SH-SY5Y (cell line): Measurements from ENCODE around the gene ADAMTS8.

Experiments used
- GATA2 ChIP-seq: IDR thresholded peaks from 2 replicates; pipeline ENCODE4 v1.6.1; 2011; ENCODE audit warnings: mild to moderate bottlenecking, low read depth, low read length
- GATA3 ChIP-seq: IDR thresholded peaks from 2 replicates; pipeline ENCODE4 v1.6.1; 2011; ENCODE audit warnings: low read depth, mild to moderate bottlenecking, low read length, moderate library complexity

DNA sequence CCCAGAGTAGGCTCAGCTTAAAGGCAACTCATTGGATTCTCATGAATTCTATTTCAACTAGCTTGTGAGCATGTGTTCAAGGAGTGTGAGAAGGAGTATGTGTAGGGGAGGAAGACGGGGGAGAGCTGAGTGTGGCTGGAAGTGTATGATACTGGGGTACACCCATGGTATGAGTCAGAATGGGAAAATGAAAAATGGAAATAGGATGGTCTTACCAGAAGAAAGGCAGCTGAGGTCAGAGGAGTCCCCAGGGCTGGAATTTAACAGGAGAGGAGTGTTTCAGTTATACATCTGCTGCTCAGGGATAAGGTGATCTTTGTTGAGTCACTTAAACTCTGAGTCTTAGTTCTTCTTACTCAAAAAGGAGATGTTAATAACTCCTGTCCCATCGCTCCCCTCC lies 13.3 kb upstream of the ADAMTS8 start:
- no peak for TF ChIP-seq GATA2
- TF ChIP-seq GATA3 = no peak
